Upper lobe of left lung (tissue), 6 donors: ENCODE results near the gene XIRP1. TPM values are rescaled to one million over a fixed set of nuclear protein-coding genes. Genes with fewer than 3 reads are reported as not detected.

Experiments used
- ATAC-seq, 2 donors: fragments of 200-7000 bp; cut with Tn5 transposase; one replicate each; pipeline ENCODE4 v1.9.1; 2022; ENCODE audit warnings: mild to moderate bottlenecking in 2 of 2, moderate library complexity in 2 of 2; ENCODE audit not compliant: low FRiP score in 2 of 2
- DNase-seq, 2 donors: peaks; one replicate each; pipeline ENCODE4 v3.0.0-alpha.2; 2019 to 2020
- H3K27ac ChIP-seq, 4 donors: fragments of 200-600 bp; sonication (generic); one replicate each; pipeline ENCODE4 v1.5.1; 2016 to 2019
- H3K27me3 ChIP-seq, 4 donors: fragments of 200-600 bp; sonication (generic); one replicate each; pipeline ENCODE4 v1.5.1; 2017 to 2019
- H3K36me3 ChIP-seq, 4 donors: fragments of 200-600 bp; sonication (generic); one replicate each; pipeline ENCODE4 v1.5.1; 2016 to 2019
- H3K4me1 ChIP-seq, 4 donors: fragments of 200-600 bp; sonication (generic); one replicate each; pipeline ENCODE4 v1.5.1; 2018 to 2019
- H3K4me3 ChIP-seq, 4 donors: fragments of 200-600 bp; sonication (generic); one replicate each; pipeline ENCODE4 v1.5.1; 2017 to 2019; ENCODE audit warnings: mild to moderate bottlenecking in 2 of 4, moderate library complexity in 1 of 4
- H3K9me3 ChIP-seq, 4 donors: fragments of 200-600 bp; sonication (generic); one replicate each; pipeline ENCODE4 v1.5.1; 2018 to 2019
- EP300 ChIP-seq, 4 donors: sonication (generic); formaldehyde crosslinking; IDR thresholded peaks; one replicate each; pipeline ENCODE4 v1.5.1; 2017; ENCODE audit warnings: antibody characterized with exemption in 4 of 4, control low read depth in 2 of 4
- POLR2A ChIP-seq, 4 donors: fragments of 450-650 bp; IDR thresholded peaks; one replicate each; pipeline ENCODE4 v1.5.1; 2016 to 2017; ENCODE audit warnings: antibody characterized with exemption in 4 of 4, mild to moderate bottlenecking in 2 of 4
- POLR2AphosphoS5 ChIP-seq, 2 donors: sonication (generic); formaldehyde crosslinking; IDR thresholded peaks; one replicate each; pipeline ENCODE4 v1.5.1; 2017; ENCODE audit warnings: antibody characterized with exemption in 2 of 2
- WGBS, 2 donors: methylation state at CpG; one replicate each; pipeline ENCODE4 v1.1.5; 2017 to 2018; 5-methylcytosine and 5-hydroxymethylcytosine counted together
- total RNA-seq, 6 donors: library from RNA; depleted of rRNA in 4 of 6; stranded (reverse); fragments of >200 nt in 4 of 6; gene quantifications; one replicate each; pipeline versions ENCODE4 v1.1.0 to v1.2.1, GENCODE V29; 2016 to 2021
- TF ChIP-seq, protein P1 (sequence below), 6 experiments: fragments of 450-650 bp in 4 of 6; fragments of 200-600 bp in 2 of 6; sonication (generic) in 2 of 6; IDR thresholded peaks; one replicate each; pipeline ENCODE4 v1.5.1; 2016 to 2019; ENCODE audit warnings: antibody characterized with exemption in 6 of 6
- donor health status: DM: no; HTN: no; CAD: no; lungs with moderate emphysema.
- donor health status: DM: no; HTN: yes; CAD: no; lungs with severe emphysema.

XIRP1 gene
- total RNA-seq, 6 donors from 2014 or later = 0.07 to 1.2 (median 0.10) TPM; not detected in 3

- ATAC-seq = no peak
- Histone ChIP-seq H3K9me3 (no peaks in the 10 kb centered on the region), H3K4me3 (no peak overlapping the region), H3K36me3 (peaks cover under 1 to 57% (median 28%) of the 10 kb centered on the region in 4 donors), H3K27ac (peak overlapping the region in 2 of 4 donors; percentile 82 to 86), H3K4me1 (peaks cover 74 to 84% (median 78%) of the 10 kb centered on the region in 4 donors), H3K27me3 (no peaks in the 10 kb centered on the region)
- 93 to 96% methylated on average over 14 to 18 of the region's 18 CpGs for WGBS, 2 donors
- DNase-seq = no peak
- TF ChIP-seq EP300 (IDR thresholded peaks at IDR 0.05) (no peak), POLR2AphosphoS5 (IDR thresholded peaks at IDR 0.05) (peak in 1 of 2 donors; percentile 16), POLR2A (IDR thresholded peaks at IDR 0.05) (no peak)
Measured at GRCh38 chr3:39137435-39137936, 54.9 kb downstream of the XIRP1 start.

DNA sequence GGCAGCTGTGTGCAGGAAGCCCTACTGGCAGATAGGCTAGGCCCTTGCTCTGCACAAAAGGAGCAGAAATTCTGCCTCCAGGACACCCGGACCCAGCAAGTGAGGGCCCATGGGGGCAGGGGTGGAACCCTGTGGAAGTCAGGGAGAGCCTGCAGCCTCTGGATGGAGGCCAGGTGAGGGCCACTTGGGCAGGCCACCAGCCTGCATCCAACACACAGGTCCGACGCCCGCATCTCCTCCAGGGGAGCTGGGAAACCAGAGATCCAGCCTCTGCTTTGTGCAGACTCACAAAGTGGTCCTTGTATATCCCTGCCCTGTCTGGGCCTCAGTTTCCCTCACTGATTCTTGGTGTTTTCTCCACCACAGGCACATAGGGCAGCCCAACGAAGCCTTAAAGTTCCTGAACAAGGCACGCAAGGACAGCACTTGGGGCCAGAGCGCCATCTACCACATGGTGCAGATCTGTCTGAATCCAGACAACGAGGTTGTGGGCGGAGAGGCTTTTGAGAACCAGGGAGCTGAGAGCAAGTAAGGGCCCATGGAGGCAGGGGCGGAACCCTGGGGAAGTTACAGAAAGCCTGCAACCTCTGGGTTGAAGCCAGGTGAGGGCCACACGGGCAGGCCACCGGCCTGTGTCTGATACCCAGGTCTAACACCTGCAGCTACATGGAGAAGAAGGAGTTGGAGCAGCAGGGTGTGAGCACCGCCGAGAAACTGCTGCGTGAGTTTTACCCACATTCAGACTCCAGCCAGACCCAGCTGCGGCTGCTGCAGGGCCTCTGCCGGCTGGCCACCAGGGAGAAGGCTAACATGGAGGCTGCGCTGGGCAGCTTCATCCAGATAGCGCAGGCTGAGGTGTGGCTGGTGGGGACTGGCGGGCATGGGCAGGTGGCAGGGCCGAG is 55.6 kb downstream of the XIRP1 start:
- no peaks in the 10 kb centered on the region for H3K9me3 ChIP-seq
- no peaks in the 10 kb centered on the region for H3K27me3 ChIP-seq
- H3K36me3 ChIP-seq = peaks cover 0 to 50% (median 23%) of the 10 kb centered on the region in 4 donors
- ATAC-seq = no peak
- TF ChIP-seq, protein P1, sequence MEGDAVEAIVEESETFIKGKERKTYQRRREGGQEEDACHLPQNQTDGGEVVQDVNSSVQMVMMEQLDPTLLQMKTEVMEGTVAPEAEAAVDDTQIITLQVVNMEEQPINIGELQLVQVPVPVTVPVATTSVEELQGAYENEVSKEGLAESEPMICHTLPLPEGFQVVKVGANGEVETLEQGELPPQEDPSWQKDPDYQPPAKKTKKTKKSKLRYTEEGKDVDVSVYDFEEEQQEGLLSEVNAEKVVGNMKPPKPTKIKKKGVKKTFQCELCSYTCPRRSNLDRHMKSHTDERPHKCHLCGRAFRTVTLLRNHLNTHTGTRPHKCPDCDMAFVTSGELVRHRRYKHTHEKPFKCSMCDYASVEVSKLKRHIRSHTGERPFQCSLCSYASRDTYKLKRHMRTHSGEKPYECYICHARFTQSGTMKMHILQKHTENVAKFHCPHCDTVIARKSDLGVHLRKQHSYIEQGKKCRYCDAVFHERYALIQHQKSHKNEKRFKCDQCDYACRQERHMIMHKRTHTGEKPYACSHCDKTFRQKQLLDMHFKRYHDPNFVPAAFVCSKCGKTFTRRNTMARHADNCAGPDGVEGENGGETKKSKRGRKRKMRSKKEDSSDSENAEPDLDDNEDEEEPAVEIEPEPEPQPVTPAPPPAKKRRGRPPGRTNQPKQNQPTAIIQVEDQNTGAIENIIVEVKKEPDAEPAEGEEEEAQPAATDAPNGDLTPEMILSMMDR (IDR thresholded peaks at IDR 0.05) = no peak
- no peak for TF ChIP-seq POLR2AphosphoS5 (IDR thresholded peaks at IDR 0.05)
- TF ChIP-seq POLR2A (IDR thresholded peaks at IDR 0.05) = no peak
- no peak for TF ChIP-seq EP300 (IDR thresholded peaks at IDR 0.05)
- H3K4me3 ChIP-seq = no peak overlapping the region
- H3K4me1 ChIP-seq = peaks cover 70 to 81% (median 75%) of the 10 kb centered on the region in 4 donors
- peak overlapping the region; percentile 8 to 86 (median 80) for H3K27ac ChIP-seq
- 91 to 93% methylated on average over 13 to 21 of the region's 21 CpGs for whole genome bisulfite sequencing, 2 donors
- DNase-seq = peak in 1 of 2 donors; percentile 69

DNA sequence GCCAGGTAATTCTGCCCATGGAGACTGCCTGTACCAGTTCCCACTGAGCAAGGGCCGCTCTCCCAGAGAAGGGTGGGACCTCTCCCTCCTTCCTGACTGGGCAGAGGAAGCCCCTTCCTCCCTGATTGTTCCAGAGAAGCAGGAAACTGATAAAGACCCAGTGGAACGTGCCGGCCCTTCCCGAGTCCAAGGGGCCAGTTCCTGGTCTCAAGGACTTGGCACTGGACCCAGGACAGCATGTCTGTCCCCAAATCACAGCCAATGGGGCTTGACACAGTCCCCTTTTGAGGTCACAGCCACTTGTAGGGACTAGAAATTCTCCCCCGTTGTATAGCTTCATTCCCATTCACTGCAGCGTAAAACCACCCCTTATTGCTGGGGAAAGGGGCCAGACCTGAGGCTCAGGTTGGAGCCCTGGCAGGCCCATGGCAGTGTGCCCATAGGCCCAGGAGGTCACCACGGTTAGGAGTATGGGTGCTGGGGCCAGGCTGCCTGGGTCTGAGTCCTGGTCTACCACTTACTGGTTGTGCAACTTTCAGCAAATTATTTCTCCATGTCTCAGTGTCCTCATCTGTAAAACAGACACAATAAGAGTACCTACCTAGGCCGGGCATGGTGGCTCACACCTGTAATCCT is 57.1 kb downstream of the XIRP1 start:
- peaks cover 0 to 36% (median 10%) of the 10 kb centered on the region in 4 donors for H3K36me3 ChIP-seq
- peak overlapping the region; percentile 73 to 86 (median 84) for H3K27ac ChIP-seq
- peak in 1 of 2 donors; percentile 62 for ATAC-seq
- no peak overlapping the region for H3K4me3 ChIP-seq
- H3K4me1 ChIP-seq = peaks cover 55 to 80% (median 61%) of the 10 kb centered on the region in 4 donors
- H3K9me3 ChIP-seq = no peaks in the 10 kb centered on the region
- peak; percentile 91 to 93 for TF ChIP-seq POLR2AphosphoS5 (IDR thresholded peaks at IDR 0.05)
- peak; percentile 87 to 99 (median 97) for TF ChIP-seq EP300 (IDR thresholded peaks at IDR 0.05)
- TF ChIP-seq, protein P1 (IDR thresholded peaks at IDR 0.05) = no peak
- TF ChIP-seq POLR2A (IDR thresholded peaks at IDR 0.05) = peak in 3 of 4 donors; percentile 16 to 39 (median 33)
- DNase-seq = peak in 1 of 2 donors; percentile 86
- no peaks in the 10 kb centered on the region for H3K27me3 ChIP-seq
- 47 to 63% methylated on average over 4 to 8 of the region's 8 CpGs for WGBS, 2 donors

GRCh38 chr3:39134305-39134704 is 58.1 kb downstream of the XIRP1 start:
- Histone ChIP-seq H3K4me1 (peaks cover 47 to 76% (median 55%) of the 10 kb centered on the region in 4 donors), H3K4me3 (no peak overlapping the region)

More at GRCh38 chr3:39134305-39134704, 58.1 kb downstream of the XIRP1 start:
- TF ChIP-seq POLR2A (IDR thresholded peaks at IDR 0.05) (no peak), POLR2AphosphoS5 (IDR thresholded peaks at IDR 0.05) (no peak), EP300 (IDR thresholded peaks at IDR 0.05) (no peak)
- TF ChIP-seq, protein P1 (IDR thresholded peaks at IDR 0.05) = no peak
- H3K27me3 ChIP-seq = no peaks in the 10 kb centered on the region
- H3K36me3 ChIP-seq = peaks cover 0 to 26% (median 8%) of the 10 kb centered on the region in 4 donors
- H3K27ac ChIP-seq = peak overlapping the region; percentile 73 to 86 (median 84)
- 90 to 93% methylated on average over 6 to 7 of the region's 7 CpGs for WGBS, 2 donors
- H3K9me3 ChIP-seq = no peaks in the 10 kb centered on the region
- ATAC-seq (no peak), DNase-seq (no peak)
